Measurements from ENCODE around the gene TAOK1. TPM values are rescaled to one million over a fixed set of nuclear protein-coding genes. Genes with fewer than 3 reads are reported as not detected.
A peak's percentile ranks its signal among the peaks of the same experiment; 100 is the strongest.

TAOK1 gene
- total RNA-seq, 1 donor from 2014 or later, result 95.5 TPM

DNA sequence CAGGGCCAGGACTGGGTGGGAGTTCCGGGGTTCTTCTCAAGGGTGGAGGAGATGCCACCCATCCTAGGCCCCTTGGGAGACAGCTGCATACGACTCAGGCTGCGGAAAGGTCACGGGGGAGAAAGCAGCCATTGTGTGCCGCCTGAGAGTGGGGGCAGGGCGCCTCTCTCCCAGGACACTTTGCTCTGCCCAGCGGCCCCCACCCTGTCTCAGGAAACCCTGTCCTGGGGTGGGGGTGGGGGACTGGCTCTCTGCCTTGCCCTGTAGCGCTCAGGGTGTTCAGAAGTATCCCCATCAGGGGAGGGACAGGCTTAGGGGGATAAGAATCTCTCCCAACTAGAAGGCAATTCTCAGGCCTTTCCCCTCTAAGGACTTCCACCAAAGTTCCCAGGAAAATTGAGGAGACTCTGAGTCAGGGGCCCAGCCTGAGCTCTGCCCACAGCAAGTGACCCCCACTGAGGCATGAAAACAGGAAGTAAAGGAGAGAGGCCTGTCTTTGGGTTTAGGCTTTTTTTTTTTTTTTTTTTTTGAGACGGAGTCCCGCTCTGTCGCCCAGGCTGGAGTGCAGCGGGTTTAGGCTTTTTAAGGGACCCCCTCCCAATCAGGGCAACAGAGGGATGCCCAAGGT is 194.4 kb downstream of the TAOK1 start:
- H3K36me3 Mint-ChIP-seq (ENCODE audit: low read depth, unreplicated experiment), result peaks cover 18% of the 10 kb centered on the region
- DNase-seq (ENCODE audit: low spot score), result no peak
- peaks cover 15% of the 10 kb centered on the region for H3K27me3 Mint-ChIP-seq (ENCODE audit: unreplicated experiment)
- no peaks in the 10 kb centered on the region for H3K9me3 Mint-ChIP-seq (ENCODE audit: unreplicated experiment)
- H3K4me1 Mint-ChIP-seq (ENCODE audit: unreplicated experiment), result peaks cover 38% of the 10 kb centered on the region
- H3K4me3 Mint-ChIP-seq (ENCODE audit: unreplicated experiment), result peak overlapping the region; percentile 51
- H3K27ac Mint-ChIP-seq (ENCODE audit: unreplicated experiment), result peak overlapping the region; percentile 88
- no peak for TF ChIP-seq CTCF (IDR thresholded peaks at IDR 0.05; ENCODE audit: unreplicated experiment)

GRCh38 chr17:29585080-29585751 is 195.1 kb downstream of the TAOK1 start:
- TF ChIP-seq CTCF (IDR thresholded peaks at IDR 0.05; ENCODE audit: unreplicated experiment), result no peak
- peak; percentile 53 for DNase-seq (ENCODE audit: low spot score)
- Mint-ChIP-seq H3K27me3 (ENCODE audit: unreplicated experiment) (peaks cover 14% of the 10 kb centered on the region), H3K4me1 (ENCODE audit: unreplicated experiment) (peaks cover 42% of the 10 kb centered on the region), H3K27ac (ENCODE audit: unreplicated experiment) (peak overlapping the region; percentile 75), H3K9me3 (ENCODE audit: unreplicated experiment) (no peaks in the 10 kb centered on the region), H3K36me3 (ENCODE audit: low read depth, unreplicated experiment) (peaks cover 17% of the 10 kb centered on the region), H3K4me3 (ENCODE audit: unreplicated experiment) (no peak overlapping the region)

- peaks cover 51% of the 10 kb centered on the region for H3K4me1 Mint-ChIP-seq (ENCODE audit: unreplicated experiment)
- DNase-seq (ENCODE audit: low spot score), result no peak
- no peaks in the 10 kb centered on the region for H3K9me3 Mint-ChIP-seq (ENCODE audit: unreplicated experiment)
- peak overlapping the region; percentile 37 for H3K4me3 Mint-ChIP-seq (ENCODE audit: unreplicated experiment)
- no peak for TF ChIP-seq CTCF (IDR thresholded peaks at IDR 0.05; ENCODE audit: unreplicated experiment)
- H3K27me3 Mint-ChIP-seq (ENCODE audit: unreplicated experiment), result peaks cover 16% of the 10 kb centered on the region
- H3K27ac Mint-ChIP-seq (ENCODE audit: unreplicated experiment), result peak overlapping the region; percentile 42
- H3K36me3 Mint-ChIP-seq (ENCODE audit: low read depth, unreplicated experiment), result peaks cover 14% of the 10 kb centered on the region
Observed at GRCh38 chr17:29586676-29587469, 196.7 kb downstream of the TAOK1 start.

- TF ChIP-seq CTCF (IDR thresholded peaks at IDR 0.05; ENCODE audit: unreplicated experiment), result no peak
- Mint-ChIP-seq H3K27ac (ENCODE audit: unreplicated experiment) (peak overlapping the region; percentile 42), H3K4me1 (ENCODE audit: unreplicated experiment) (peaks cover 54% of the 10 kb centered on the region), H3K27me3 (ENCODE audit: unreplicated experiment) (peaks cover 22% of the 10 kb centered on the region), H3K9me3 (ENCODE audit: unreplicated experiment) (no peaks in the 10 kb centered on the region), H3K4me3 (ENCODE audit: unreplicated experiment) (peak overlapping the region; percentile 94), H3K36me3 (ENCODE audit: low read depth, unreplicated experiment) (peaks cover 9% of the 10 kb centered on the region)
- no peak for DNase-seq (ENCODE audit: low spot score)
Observed at GRCh38 chr17:29587591-29587990, 197.4 kb downstream of the TAOK1 start.

All from endothelial cell (in vitro differentiated cells).